ENCODE results near the gene BCAS3. TPM values are rescaled to one million over a fixed set of nuclear protein-coding genes. Genes with fewer than 3 reads are reported as not detected.
A peak's percentile ranks its signal among the peaks of the same experiment; 100 is the strongest.

Gene BCAS3
- total RNA-seq, 1 donor from 2014 or later, result 75.9 TPM

DNA sequence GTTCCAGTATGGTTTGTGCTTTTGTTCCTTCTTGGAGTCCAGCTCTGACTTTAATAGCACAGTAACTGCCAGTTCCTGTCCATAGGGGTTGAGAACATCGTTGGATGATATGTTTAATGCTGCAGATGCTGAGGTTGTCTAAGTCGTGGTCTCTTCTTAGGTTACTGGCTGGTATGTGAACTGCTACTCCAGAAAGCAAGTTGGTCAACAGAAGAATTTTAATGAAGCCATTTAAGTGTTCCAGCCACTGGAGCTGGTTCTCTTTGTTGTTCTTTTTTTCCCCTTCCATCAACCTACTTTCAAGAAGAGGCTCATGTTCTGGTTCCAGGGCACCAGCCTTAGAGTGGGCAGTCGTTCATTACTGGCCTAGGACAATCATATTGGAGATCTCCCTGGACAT, 581.7 kb downstream of the BCAS3 start:
- no peak overlapping the region for H3K4me3 ChIP-seq
- intact Hi-C loops (cut with DNase I), result no loop called here
- no peaks in the 10 kb centered on the region for H3K9me3 ChIP-seq
- TF ChIP-seq, protein P1, sequence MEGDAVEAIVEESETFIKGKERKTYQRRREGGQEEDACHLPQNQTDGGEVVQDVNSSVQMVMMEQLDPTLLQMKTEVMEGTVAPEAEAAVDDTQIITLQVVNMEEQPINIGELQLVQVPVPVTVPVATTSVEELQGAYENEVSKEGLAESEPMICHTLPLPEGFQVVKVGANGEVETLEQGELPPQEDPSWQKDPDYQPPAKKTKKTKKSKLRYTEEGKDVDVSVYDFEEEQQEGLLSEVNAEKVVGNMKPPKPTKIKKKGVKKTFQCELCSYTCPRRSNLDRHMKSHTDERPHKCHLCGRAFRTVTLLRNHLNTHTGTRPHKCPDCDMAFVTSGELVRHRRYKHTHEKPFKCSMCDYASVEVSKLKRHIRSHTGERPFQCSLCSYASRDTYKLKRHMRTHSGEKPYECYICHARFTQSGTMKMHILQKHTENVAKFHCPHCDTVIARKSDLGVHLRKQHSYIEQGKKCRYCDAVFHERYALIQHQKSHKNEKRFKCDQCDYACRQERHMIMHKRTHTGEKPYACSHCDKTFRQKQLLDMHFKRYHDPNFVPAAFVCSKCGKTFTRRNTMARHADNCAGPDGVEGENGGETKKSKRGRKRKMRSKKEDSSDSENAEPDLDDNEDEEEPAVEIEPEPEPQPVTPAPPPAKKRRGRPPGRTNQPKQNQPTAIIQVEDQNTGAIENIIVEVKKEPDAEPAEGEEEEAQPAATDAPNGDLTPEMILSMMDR (IDR thresholded peaks at IDR 0.05), result no peak
- no peaks in the 10 kb centered on the region for H3K27me3 ChIP-seq
- H3K36me3 ChIP-seq, result no peaks in the 10 kb centered on the region
- peak overlapping the region; percentile 76 to 79 for H3K27ac ChIP-seq
- no peak for DNase-seq (ENCODE audit: low spot score in 2 of 2)
- H3K4me1 ChIP-seq, result peaks cover 0 to 25% of the 10 kb centered on the region in 2 donors

DNA sequence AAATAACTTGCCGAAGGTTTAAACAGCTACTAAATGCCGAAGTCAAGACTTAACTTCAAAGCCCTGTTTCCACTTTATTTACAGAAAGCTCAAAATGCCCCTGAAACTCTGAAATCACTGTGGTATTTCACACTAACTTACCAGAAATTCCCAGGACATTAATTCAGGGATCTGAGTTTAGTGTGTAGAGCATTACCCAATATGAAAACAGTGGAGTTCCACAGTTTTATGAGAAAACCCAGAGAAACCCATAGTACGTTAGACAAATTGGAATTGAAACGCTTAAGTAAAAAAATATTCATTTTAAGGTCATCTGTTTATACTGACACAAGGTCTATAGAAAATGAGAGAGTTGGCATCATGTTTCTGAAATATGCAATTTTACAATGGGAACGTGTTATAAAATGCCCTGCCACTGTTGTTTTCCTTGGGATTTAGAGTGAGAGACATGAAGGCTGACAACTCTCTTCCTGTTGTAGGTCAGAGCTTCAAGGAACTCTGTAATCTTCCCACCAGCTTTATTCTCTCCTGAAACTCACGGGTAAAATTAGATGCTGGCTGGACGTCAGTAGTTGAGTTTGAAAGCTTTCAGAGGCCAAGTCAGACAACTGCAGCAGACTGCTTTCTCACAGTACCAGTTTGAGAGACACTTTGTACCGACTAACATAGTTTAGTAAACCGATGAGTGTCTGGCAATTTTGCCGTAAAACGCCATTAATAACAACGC, 582.6 kb downstream of the BCAS3 start:
- intact Hi-C loops (cut with DNase I), result loop anchor here (2.0 kb wide), 1 partner anchor 59 kb away; no protein-coding TSS in a partner anchor
- Histone ChIP-seq H3K27ac (peak overlapping the region; percentile 76 to 79), H3K4me3 (no peak overlapping the region), H3K9me3 (no peaks in the 10 kb centered on the region), H3K36me3 (no peaks in the 10 kb centered on the region), H3K4me1 (peaks cover 0 to 24% of the 10 kb centered on the region in 2 donors), H3K27me3 (no peaks in the 10 kb centered on the region)
- TF ChIP-seq, protein P1 (IDR thresholded peaks at IDR 0.05), result no peak
- no peak for DNase-seq (ENCODE audit: low spot score in 2 of 2)

DNA sequence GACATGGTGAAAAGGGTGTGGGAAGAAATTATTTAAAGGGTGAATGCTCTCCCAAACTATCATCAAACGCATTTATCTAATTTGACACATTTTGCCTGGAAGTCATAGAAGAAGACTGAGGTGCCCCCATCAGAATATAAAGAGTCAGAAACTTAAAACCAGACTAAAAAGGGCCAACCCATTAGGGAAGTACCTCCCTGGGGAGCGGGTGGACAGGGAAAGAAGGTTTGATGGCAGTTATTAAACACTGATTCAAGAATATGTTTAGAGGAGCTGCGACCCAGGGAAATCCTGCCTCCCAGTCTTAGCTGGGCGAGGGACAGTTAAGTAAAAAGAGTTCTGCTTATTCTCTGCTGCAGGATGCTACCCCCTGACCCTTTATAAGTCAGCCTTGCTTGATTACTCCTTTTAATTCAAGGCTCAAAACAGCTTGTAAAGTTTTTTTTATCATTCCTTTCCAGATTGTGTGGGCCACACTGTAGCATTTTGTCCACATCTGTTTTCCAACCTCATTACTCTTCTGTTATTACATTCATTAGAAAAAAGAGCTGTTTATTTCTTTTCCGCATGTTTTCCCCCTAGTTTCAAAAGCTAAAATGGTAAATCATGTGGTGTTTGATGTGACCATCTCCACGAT, 583.5 kb downstream of the BCAS3 start:
- Histone ChIP-seq H3K27me3 (no peaks in the 10 kb centered on the region), H3K9me3 (no peaks in the 10 kb centered on the region), H3K4me3 (no peak overlapping the region), H3K27ac (peak overlapping the region; percentile 76 to 79), H3K36me3 (no peaks in the 10 kb centered on the region), H3K4me1 (peaks cover 0 to 30% of the 10 kb centered on the region in 2 donors)
- DNase-seq (ENCODE audit: low spot score in 2 of 2), result no peak
- intact Hi-C loops (cut with DNase I), result loop anchor here (2.0 kb wide), 1 partner anchor 60 kb away; no protein-coding TSS in a partner anchor
- TF ChIP-seq, protein P1 (IDR thresholded peaks at IDR 0.05), result no peak

DNA sequence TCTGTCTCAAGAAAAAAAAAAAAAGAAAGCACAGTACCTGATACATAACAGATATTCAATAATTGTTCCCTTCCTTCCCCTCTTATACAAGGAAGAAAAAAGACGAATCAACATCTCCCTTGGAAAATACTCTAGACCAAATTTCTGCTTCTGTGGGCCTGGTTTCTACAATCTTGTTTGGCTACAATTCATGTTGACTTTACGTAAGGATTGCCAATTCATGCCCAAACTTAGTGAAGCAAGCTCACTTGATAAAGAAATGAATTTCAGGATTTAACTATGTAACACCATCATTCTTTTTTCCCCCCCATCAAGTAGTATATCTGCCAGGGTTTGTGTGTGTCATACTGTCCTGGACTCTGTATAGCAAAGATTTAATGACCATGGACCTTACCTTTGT, 587.7 kb downstream of the BCAS3 start:
- no peak overlapping the region for H3K4me3 ChIP-seq
- TF ChIP-seq, protein P1 (IDR thresholded peaks at IDR 0.05), result no peak
- peak overlapping the region in 1 of 2 donors; percentile 14 for H3K27ac ChIP-seq
- H3K36me3 ChIP-seq, result no peaks in the 10 kb centered on the region
- no peaks in the 10 kb centered on the region for H3K9me3 ChIP-seq
- no peaks in the 10 kb centered on the region for H3K27me3 ChIP-seq
- H3K4me1 ChIP-seq, result peaks cover 0 to 21% of the 10 kb centered on the region in 2 donors
- intact Hi-C loops (cut with DNase I), result loop anchor here (5.0 kb wide), 1 partner anchor 72 kb away; no protein-coding TSS in a partner anchor
- no peak for DNase-seq (ENCODE audit: low spot score in 2 of 2)

DNA sequence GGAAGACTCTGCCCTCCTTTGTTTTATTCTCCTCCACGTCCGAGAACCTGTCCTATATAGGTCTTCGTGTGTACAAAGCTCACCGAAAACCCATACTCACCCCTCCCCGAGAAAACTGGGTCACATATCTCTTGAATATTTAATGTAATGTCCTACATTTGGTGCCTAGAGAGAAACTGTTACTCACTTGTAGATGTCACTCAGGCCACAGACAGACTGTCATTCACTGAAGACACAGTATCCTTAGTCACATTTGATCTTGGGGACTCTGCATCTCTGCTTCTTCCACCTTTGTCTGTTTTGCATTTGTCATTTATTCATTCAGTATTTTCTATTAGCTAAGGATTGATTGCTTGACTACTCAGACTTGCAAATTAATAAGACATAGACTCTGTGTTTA, 590.2 kb downstream of the BCAS3 start:
- no peak overlapping the region for H3K4me3 ChIP-seq
- DNase-seq (ENCODE audit: low spot score in 2 of 2), result no peak

More for the DNA sequence above, 590.2 kb downstream of the BCAS3 start:
- intact Hi-C loops (cut with DNase I), result loop anchor here (5.0 kb wide), 1 partner anchor 69 kb away; no protein-coding TSS in a partner anchor
- H3K4me1 ChIP-seq, result peaks cover 0 to 8% of the 10 kb centered on the region in 2 donors
- no peaks in the 10 kb centered on the region for H3K9me3 ChIP-seq
- H3K36me3 ChIP-seq, result no peaks in the 10 kb centered on the region
- H3K27me3 ChIP-seq, result no peaks in the 10 kb centered on the region
- H3K27ac ChIP-seq, result no peak overlapping the region
- TF ChIP-seq, protein P1 (IDR thresholded peaks at IDR 0.05), result no peak
